Peyer's patch (tissue), 4 donors: ENCODE measurements around the gene CLBA1. TPM values are rescaled to one million over a fixed set of nuclear protein-coding genes. Genes with fewer than 3 reads are reported as not detected.
A peak's percentile ranks its signal among the peaks of the same experiment; 100 is the strongest.

Source experiments
- DNase-seq, 3 donors: peaks; one replicate each; pipeline ENCODE4 v3.0.0-alpha.2; 2017 to 2019
- H3K27ac ChIP-seq, 4 donors: fragments of 200-600 bp; sonication (generic); one replicate each; pipeline ENCODE4 v1.5.1; 2016 to 2019
- H3K27me3 ChIP-seq, 2 donors: fragments of 200-600 bp; sonication (generic); one replicate each; pipeline ENCODE4 v1.5.1; 2019
- H3K36me3 ChIP-seq, 3 donors: fragments of 200-600 bp; sonication (generic); one replicate each; pipeline ENCODE4 v1.5.1; 2016 to 2019
- H3K4me1 ChIP-seq, 4 donors: fragments of 200-600 bp; sonication (generic); one replicate each; pipeline ENCODE4 v1.5.1; 2016 to 2019
- H3K4me3 ChIP-seq, 4 donors: fragments of 200-600 bp; sonication (generic); 1 replicate in 3 of 4; 2 replicates in 1 of 4; pipeline ENCODE4 v1.5.1; 2016 to 2019; ENCODE audit warnings: mild to moderate bottlenecking in 1 of 4
- H3K9me3 ChIP-seq, 4 donors: fragments of 200-600 bp; sonication (generic); one replicate each; pipeline ENCODE4 v1.5.1; 2016 to 2019; ENCODE audit warnings: mild to moderate bottlenecking in 1 of 4
- CTCF ChIP-seq, 6 experiments: fragments of 450-650 bp in 4 of 6; fragments of 200-600 bp in 2 of 6; sonication (generic) in 1 of 6; IDR thresholded peaks; one replicate each; pipeline ENCODE4 v1.5.1; 2017 to 2019; ENCODE audit warnings: antibody characterized with exemption in 6 of 6, mild to moderate bottlenecking in 3 of 6, moderate library complexity in 1 of 6
- POLR2A ChIP-seq, 2 donors: fragments of 450-650 bp; IDR thresholded peaks; one replicate each; pipeline ENCODE4 v1.5.1; 2017; ENCODE audit warnings: antibody characterized with exemption in 2 of 2, mild to moderate bottlenecking in 2 of 2, moderate library complexity in 2 of 2
- total RNA-seq, 4 donors: library from RNA; depleted of rRNA; stranded (reverse); fragments of >200 nt; gene quantifications; one replicate each; pipeline ENCODE4 v1.1.0, GENCODE V29; 2016

Gene CLBA1
- total RNA-seq, 4 donors from 2014 or later = 0.88 to 3.8 (median 2.8) TPM; not detected in 1

- Histone ChIP-seq H3K27ac (no peak overlapping the region), H3K4me1 (no peaks in the 10 kb centered on the region), H3K27me3 (no peaks in the 10 kb centered on the region), H3K4me3 (no peak overlapping the region), H3K9me3 (no peaks in the 10 kb centered on the region), H3K36me3 (peaks cover 0 to 22% (median 0%) of the 10 kb centered on the region in 3 donors)
- DNase-seq = no peak
- no peak for TF ChIP-seq CTCF (IDR thresholded peaks at IDR 0.05)
- TF ChIP-seq POLR2A (IDR thresholded peaks at IDR 0.05) = no peak
Observed at GRCh38 chr14:105006831-105007592, 21.4 kb downstream of the CLBA1 start.

GRCh38 chr14:105007593-105008264 lies 22.1 kb downstream of the CLBA1 start:
- no peak overlapping the region for H3K27ac ChIP-seq
- peaks cover 0 to 22% (median 0%) of the 10 kb centered on the region in 3 donors for H3K36me3 ChIP-seq
- H3K27me3 ChIP-seq = no peaks in the 10 kb centered on the region
- no peak for DNase-seq
- TF ChIP-seq POLR2A (IDR thresholded peaks at IDR 0.05) = no peak
- no peak overlapping the region for H3K4me3 ChIP-seq
- H3K9me3 ChIP-seq = no peaks in the 10 kb centered on the region
- peaks cover 0 to 6% (median 0%) of the 10 kb centered on the region in 4 donors for H3K4me1 ChIP-seq

GRCh38 chr14:105010106-105010505 lies 24.5 kb downstream of the CLBA1 start:
- Histone ChIP-seq H3K36me3 (peaks cover 0 to 22% (median 0%) of the 10 kb centered on the region in 3 donors), H3K4me3 (no peak overlapping the region), H3K4me1 (peaks cover 0 to 8% (median 0%) of the 10 kb centered on the region in 4 donors), H3K9me3 (no peaks in the 10 kb centered on the region), H3K27me3 (no peaks in the 10 kb centered on the region), H3K27ac (no peak overlapping the region)
- no peak for DNase-seq
- TF ChIP-seq POLR2A (IDR thresholded peaks at IDR 0.05) (no peak), CTCF (IDR thresholded peaks at IDR 0.05) (no peak)

- TF ChIP-seq CTCF (IDR thresholded peaks at IDR 0.05) = no peak
- no peak for TF ChIP-seq POLR2A (IDR thresholded peaks at IDR 0.05)
- Histone ChIP-seq H3K27me3 (no peaks in the 10 kb centered on the region), H3K4me3 (no peak overlapping the region), H3K27ac (peak overlapping the region in 1 of 4 donors; percentile 24), H3K4me1 (peaks cover 0 to 8% (median under 1%) of the 10 kb centered on the region in 4 donors), H3K9me3 (no peaks in the 10 kb centered on the region), H3K36me3 (peaks cover 0 to 22% (median 0%) of the 10 kb centered on the region in 3 donors)
- DNase-seq = peak in 1 of 3 donors; percentile 38
Observed at GRCh38 chr14:105010891-105011291, 25.3 kb downstream of the CLBA1 start.

GRCh38 chr14:105011312-105011990 lies 25.9 kb downstream of the CLBA1 start:
- peaks cover 0 to 8% (median 3%) of the 10 kb centered on the region in 4 donors for H3K4me1 ChIP-seq
- peaks cover 0 to 22% (median 0%) of the 10 kb centered on the region in 3 donors for H3K36me3 ChIP-seq
- H3K27me3 ChIP-seq = no peaks in the 10 kb centered on the region
- H3K9me3 ChIP-seq = no peaks in the 10 kb centered on the region
- no peak for DNase-seq
- H3K27ac ChIP-seq = peak overlapping the region in 1 of 4 donors; percentile 24
- no peak overlapping the region for H3K4me3 ChIP-seq
- no peak for TF ChIP-seq POLR2A (IDR thresholded peaks at IDR 0.05)
- no peak for TF ChIP-seq CTCF (IDR thresholded peaks at IDR 0.05)
